ENCODE data around the gene GALK1.

GALK1 gene

DNA sequence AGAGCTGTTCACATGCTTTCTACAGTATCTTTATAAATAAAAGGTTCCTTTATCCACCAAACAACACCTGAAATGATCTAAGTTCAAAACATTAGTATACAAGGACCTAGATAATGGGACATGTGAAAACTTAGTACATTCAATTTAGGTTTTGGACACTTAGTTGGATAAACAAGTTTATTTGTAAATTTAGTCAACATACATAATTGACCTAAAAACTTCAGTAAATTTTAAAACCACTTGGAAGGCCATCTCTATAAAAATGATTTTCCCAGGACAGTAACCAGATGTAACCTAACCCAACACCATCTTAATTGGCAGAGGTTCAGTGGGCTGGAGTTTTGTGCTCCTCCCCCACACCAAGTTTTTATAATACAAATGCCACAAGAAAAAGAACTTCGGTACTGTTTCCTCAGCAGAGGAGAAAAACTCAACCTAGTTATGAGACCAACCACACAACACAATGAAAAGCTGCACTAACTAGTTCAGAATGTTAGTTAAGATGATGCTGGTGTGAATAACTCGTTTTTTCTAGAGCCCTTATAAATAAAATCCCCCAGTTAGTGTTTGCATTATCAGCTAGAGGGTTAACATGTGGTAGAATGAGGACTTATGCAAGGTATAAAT is 12.4 kb upstream of the GALK1 start:
- H3K9ac ChIP-seq (ENCODE audit: low read depth, low read length) = peak overlapping the region; percentile 15; the same call in 1 of the 2 replicates

DNA sequence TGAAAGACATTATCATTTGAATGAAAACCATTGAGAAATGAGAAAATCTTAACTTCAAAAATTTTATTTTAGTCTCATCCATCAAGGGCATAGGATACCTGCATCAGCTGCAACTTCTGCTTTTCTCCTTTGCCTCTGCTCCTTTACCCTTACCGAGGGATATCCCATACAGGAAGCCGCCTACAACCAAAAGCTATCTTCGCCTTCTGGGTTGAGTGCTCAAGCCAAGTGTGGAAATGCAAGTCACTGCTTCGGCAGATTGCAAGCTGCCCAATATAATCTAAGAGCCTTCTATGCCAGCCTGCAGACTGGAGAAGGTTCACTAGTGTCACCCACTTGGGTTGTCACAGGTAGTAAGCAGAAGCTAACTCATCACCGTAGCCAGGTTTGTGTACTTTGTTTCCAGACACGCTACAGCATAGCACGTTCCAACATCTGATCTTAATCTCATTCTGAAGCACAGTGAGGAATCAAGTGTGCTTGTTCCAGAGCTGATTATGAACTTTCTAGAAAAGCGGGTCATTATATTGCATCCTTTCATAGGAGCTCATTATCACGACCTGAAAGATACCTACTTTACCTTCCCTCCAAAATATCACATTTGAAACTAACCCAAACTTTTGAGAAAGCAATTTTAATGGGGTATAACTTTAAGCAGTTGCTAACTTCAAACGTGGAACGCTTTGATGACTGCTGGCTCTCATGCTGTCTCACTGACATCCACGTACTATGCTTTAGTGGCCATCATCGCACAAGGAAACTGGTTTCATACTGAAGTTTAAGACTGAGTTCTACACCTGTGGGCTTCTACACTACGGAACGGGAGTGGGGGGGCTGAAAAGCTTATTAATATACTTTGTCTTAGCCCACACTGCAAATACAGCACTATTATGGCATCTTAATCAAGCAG is 11.6 kb upstream of the GALK1 start:
- H3K9ac ChIP-seq (ENCODE audit: low read depth, low read length) = no peak overlapping the region

More for the DNA sequence above, 12.4 kb upstream of the GALK1 start:
- Histone ChIP-seq H3K4me1 (ENCODE audit: insufficient read depth, low read length) (0 out of 2 replicates have a peak, but pooled peaks cover 4% of the 10 kb centered on the region), H3K9me3 (ENCODE audit: control insufficient read depth, insufficient read depth, low read length) (no peaks in the 10 kb centered on the region), H3K36me3 (ENCODE audit: insufficient read depth, low read length) (peaks cover 8% of the 10 kb centered on the region)

GRCh38 chr17:75774991-75775668 is 10.1 kb upstream of the GALK1 start:
- H3K9ac ChIP-seq (ENCODE audit: low read depth, low read length) = no peak overlapping the region
- H3K4me1 ChIP-seq (ENCODE audit: insufficient read depth, low read length) = peaks cover 12% of the 10 kb centered on the region; the same call in 1 of the 2 replicates
- no peaks in the 10 kb centered on the region for H3K9me3 ChIP-seq (ENCODE audit: control insufficient read depth, insufficient read depth, low read length)
- H3K36me3 ChIP-seq (ENCODE audit: insufficient read depth, low read length) = peaks cover 8% of the 10 kb centered on the region

More for the DNA sequence above, 11.6 kb upstream of the GALK1 start:
- H3K9me3 ChIP-seq (ENCODE audit: control insufficient read depth, insufficient read depth, low read length) = no peaks in the 10 kb centered on the region
- peaks cover 8% of the 10 kb centered on the region for H3K36me3 ChIP-seq (ENCODE audit: insufficient read depth, low read length)
- H3K4me1 ChIP-seq (ENCODE audit: insufficient read depth, low read length) = peaks cover 7% of the 10 kb centered on the region; the same call in 1 of the 2 replicates

DNA sequence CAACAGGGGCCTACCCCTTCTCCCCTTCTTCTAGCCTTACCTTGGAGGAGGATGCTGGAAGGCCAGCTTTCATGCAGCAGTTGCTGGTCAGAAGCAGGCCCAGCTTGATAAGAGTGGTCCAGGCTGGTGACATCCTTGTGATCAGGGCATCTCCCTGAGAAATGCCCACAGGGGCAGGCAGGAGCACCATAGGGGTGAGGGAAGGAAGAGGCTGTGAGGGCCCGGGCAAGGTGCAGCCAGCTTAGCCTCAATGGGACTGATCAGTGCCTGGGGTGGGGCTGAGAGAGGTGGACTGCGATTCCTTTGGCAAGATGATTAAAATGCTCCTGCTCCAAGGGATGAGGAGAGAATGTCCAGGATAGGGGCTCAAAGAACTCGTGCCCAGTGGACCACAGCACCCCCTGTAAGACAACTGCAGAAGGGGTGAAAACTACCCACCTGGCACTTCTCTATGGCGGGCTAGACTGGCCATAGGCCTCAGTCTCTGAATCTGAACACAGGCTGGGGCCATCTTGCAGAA is 9.5 kb upstream of the GALK1 start:
- H3K36me3 ChIP-seq (ENCODE audit: insufficient read depth, low read length) = peaks cover 8% of the 10 kb centered on the region
- no peak overlapping the region for H3K9ac ChIP-seq (ENCODE audit: low read depth, low read length)
- H3K9me3 ChIP-seq (ENCODE audit: control insufficient read depth, insufficient read depth, low read length) = no peaks in the 10 kb centered on the region
- peaks cover 12% of the 10 kb centered on the region; the same call in 1 of the 2 replicates for H3K4me1 ChIP-seq (ENCODE audit: insufficient read depth, low read length)

DNA sequence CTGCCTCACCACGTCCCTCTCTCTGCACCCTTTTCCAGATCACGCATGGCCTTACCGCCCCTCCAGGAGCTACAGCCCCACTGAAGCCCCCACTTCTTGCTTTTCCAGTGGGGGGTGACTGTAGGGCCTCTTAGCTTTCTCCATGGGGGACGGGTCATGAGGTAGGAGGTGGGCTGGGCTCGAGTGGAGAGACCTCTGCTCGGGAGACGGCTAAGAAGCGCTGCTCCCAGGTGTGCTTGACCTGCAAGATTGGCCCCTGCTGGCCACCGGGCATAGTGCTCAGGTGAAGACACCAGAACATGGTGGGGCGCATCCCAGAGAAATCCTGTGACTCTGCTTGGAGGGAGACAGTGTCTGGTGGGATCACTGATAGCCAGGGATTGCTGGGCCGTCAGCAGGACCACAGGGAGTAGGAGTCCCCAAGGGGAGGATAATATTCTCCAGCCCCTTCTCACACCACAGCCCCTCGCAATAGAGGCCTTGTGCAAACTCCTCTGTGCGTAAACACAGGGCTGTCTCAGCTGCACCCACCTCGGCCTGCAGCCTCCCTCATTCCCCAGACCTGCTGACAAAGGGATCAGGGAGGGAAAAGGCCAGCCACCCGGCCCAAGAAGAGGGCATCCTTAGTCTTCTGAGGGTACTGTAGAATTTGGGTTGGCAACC is 8.9 kb upstream of the GALK1 start:
- H3K9ac ChIP-seq (ENCODE audit: low read depth, low read length) = no peak overlapping the region
- H3K9me3 ChIP-seq (ENCODE audit: control insufficient read depth, insufficient read depth, low read length) = no peaks in the 10 kb centered on the region
- H3K4me1 ChIP-seq (ENCODE audit: insufficient read depth, low read length) = peaks cover 12% of the 10 kb centered on the region; the same call in 1 of the 2 replicates
- peaks cover 8% of the 10 kb centered on the region for H3K36me3 ChIP-seq (ENCODE audit: insufficient read depth, low read length)

- H3K36me3 ChIP-seq (ENCODE audit: insufficient read depth, low read length) = peaks cover 3% of the 10 kb centered on the region
- no peaks in the 10 kb centered on the region for H3K9me3 ChIP-seq (ENCODE audit: control insufficient read depth, insufficient read depth, low read length)
- H3K9ac ChIP-seq (ENCODE audit: low read depth, low read length) = no peak overlapping the region
- peaks cover 12% of the 10 kb centered on the region; the same call in 1 of the 2 replicates for H3K4me1 ChIP-seq (ENCODE audit: insufficient read depth, low read length)
These were observed 8.3 kb upstream of the GALK1 start for GRCh38 chr17:75773121-75773807.

GRCh38 chr17:75771334-75772281 is 6.6 kb upstream of the GALK1 start:
- Histone ChIP-seq H3K9ac (ENCODE audit: low read depth, low read length) (no peak overlapping the region), H3K9me3 (ENCODE audit: control insufficient read depth, insufficient read depth, low read length) (no peaks in the 10 kb centered on the region), H3K4me1 (ENCODE audit: insufficient read depth, low read length) (peaks cover 12% of the 10 kb centered on the region; the same call in 1 of the 2 replicates), H3K36me3 (ENCODE audit: insufficient read depth, low read length) (no peaks in the 10 kb centered on the region)

GRCh38 chr17:75769536-75769935 is 4.5 kb upstream of the GALK1 start:
- Histone ChIP-seq H3K9ac (ENCODE audit: low read depth, low read length) (no peak overlapping the region), H3K36me3 (ENCODE audit: insufficient read depth, low read length) (no peaks in the 10 kb centered on the region), H3K9me3 (ENCODE audit: control insufficient read depth, insufficient read depth, low read length) (no peaks in the 10 kb centered on the region), H3K4me1 (ENCODE audit: insufficient read depth, low read length) (peaks cover 8% of the 10 kb centered on the region; the same call in 1 of the 2 replicates)

DNA sequence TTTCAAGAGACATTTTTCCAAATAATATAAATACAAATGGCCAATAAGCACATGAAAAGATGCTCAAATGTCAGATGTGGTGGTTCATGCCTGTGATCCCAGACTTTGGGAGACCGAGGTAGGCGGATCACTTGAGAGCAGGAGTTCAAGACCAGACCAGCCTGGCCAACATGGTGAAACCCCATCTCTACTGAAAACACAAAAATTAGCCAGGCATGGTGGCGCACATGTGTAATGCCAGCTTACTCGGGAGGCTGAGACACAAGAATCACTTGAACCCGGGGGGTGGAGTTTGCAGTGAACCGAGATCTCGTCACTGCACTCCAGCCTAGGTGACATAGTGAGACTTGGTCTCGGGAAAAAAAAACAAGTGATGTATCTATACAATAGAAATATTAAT is 2.9 kb upstream of the GALK1 start:
- Histone ChIP-seq H3K9me3 (ENCODE audit: control insufficient read depth, insufficient read depth, low read length) (no peaks in the 10 kb centered on the region), H3K9ac (ENCODE audit: low read depth, low read length) (no peak overlapping the region), H3K36me3 (ENCODE audit: insufficient read depth, low read length) (no peaks in the 10 kb centered on the region), H3K4me1 (ENCODE audit: insufficient read depth, low read length) (peaks cover 13% of the 10 kb centered on the region; the same call in 1 of the 2 replicates)

DNA sequence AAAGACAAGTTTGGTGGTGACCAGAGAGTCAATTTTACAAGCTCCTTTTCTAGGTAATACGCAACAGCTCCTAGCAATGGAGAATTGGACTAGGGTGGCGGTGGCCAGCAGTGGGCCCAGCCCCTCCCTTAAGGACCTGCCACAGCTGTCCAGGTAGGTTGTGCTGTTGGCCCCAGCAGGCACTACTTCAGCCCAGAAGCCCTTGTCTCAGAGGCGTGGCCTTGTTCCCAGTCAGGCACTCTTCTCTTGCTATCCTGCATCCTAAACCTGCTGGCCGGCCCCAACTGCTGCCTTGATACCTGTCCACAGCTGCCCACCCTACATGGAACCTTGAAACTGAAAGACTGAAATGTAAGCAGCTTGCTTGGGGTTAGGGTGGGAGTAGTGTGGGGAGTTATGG is 989 bp upstream of the GALK1 start:
- peaks cover 5% of the 10 kb centered on the region; the same call in 1 of the 2 replicates for H3K4me1 ChIP-seq (ENCODE audit: insufficient read depth, low read length)
- no peak overlapping the region for H3K9ac ChIP-seq (ENCODE audit: low read depth, low read length)
- no peaks in the 10 kb centered on the region for H3K36me3 ChIP-seq (ENCODE audit: insufficient read depth, low read length)
- no peaks in the 10 kb centered on the region for H3K9me3 ChIP-seq (ENCODE audit: control insufficient read depth, insufficient read depth, low read length)

DNA sequence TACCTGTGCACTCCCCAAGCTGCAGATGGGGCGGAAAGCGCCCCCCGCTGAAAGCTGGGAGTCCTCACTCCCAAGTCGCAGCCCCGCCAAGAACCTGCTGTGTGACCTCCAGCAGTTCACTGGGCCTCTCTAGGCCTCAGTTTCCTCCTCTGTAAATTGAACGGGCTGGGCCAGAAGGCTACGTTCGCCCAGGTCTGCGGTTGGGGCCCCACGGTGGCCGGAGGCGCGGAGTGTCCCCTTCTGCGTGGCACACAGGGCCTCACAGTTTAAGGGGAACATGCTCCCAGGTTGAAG is 628 bp downstream of the GALK1 start:
- Histone ChIP-seq H3K9me3 (ENCODE audit: control insufficient read depth, insufficient read depth, low read length) (no peaks in the 10 kb centered on the region), H3K36me3 (ENCODE audit: insufficient read depth, low read length) (no peaks in the 10 kb centered on the region), H3K4me1 (ENCODE audit: insufficient read depth, low read length) (peaks cover 5% of the 10 kb centered on the region; the same call in 1 of the 2 replicates), H3K9ac (ENCODE audit: low read depth, low read length) (peak overlapping the region; percentile 78)

DNA sequence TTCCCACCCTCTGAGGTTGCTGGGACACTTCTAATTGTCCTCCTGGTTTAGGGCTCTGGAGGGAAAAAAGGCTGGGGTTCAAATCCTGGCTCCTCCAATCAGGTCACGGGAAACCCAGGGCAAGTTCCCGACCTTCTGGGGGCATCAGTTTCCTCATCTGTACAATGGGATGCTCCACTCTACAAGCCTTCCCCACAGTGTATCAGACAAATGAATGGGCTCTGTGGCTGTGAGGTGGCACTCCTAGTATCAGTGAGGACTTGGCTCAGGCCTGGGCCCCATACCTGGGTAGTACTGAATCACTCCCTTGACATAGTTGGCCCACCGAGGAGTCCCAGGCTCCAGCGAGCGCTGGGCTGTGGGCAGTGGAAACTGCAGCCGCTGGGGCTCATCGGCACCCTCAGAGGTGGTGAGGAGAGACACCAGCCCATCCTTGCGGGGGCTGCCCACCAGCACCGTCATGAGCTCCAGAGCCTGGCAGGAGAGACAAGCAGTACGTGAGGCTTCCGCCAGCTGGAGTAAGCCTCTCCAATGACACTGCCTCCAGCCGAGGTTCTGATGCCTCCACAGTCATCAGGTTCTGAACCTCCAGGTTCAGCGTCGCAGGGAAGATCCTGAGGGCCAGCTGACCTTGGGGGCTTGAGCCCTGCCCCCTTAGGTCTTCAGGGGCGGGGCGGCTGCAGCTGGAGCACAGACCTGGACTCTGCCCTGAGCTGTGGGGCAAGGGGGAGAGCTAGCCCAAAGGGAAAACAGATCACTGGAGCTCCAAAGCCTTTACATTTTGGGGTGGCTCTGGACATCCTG is 1.2 kb downstream of the GALK1 start:
- H3K9me3 ChIP-seq (ENCODE audit: control insufficient read depth, insufficient read depth, low read length) = no peaks in the 10 kb centered on the region
- no peaks in the 10 kb centered on the region for H3K36me3 ChIP-seq (ENCODE audit: insufficient read depth, low read length)
- peak overlapping the region; percentile 78 for H3K9ac ChIP-seq (ENCODE audit: low read depth, low read length)
- peaks cover 5% of the 10 kb centered on the region; the same call in 1 of the 2 replicates for H3K4me1 ChIP-seq (ENCODE audit: insufficient read depth, low read length)
